Fibroblast of villous mesenchyme (primary cell): ENCODE data around the gene TMEM151B. TPM values are rescaled to one million over a fixed set of nuclear protein-coding genes. Genes with fewer than 3 reads are reported as not detected.

ENCODE experiments used
- DNase-seq: peaks from one replicate; pipeline ENCODE4 v3.0.0-alpha.2; 2010; ENCODE audit warnings: low read depth
- H3K4me3 ChIP-seq: 2 replicates; pipeline ENCODE4 v1.5.1; 2011; ENCODE audit warnings: low read depth, mild to moderate bottlenecking, low read length
- total RNA-seq: library from RNA; depleted of rRNA; stranded (reverse); fragments of >200 nt; gene quantifications from 2 replicates; pipeline ENCODE4 v1.2.3, GENCODE V29; 2012
- TF ChIP-seq, protein P1 (sequence below): IDR thresholded peaks from 2 replicates; pipeline ENCODE4 v1.5.1; 2012; ENCODE audit warnings: low read depth, mild to moderate bottlenecking, low read length; ENCODE audit not compliant: insufficient read depth

TMEM151B gene
- total RNA-seq, 1 donor, result not detected

DNA sequence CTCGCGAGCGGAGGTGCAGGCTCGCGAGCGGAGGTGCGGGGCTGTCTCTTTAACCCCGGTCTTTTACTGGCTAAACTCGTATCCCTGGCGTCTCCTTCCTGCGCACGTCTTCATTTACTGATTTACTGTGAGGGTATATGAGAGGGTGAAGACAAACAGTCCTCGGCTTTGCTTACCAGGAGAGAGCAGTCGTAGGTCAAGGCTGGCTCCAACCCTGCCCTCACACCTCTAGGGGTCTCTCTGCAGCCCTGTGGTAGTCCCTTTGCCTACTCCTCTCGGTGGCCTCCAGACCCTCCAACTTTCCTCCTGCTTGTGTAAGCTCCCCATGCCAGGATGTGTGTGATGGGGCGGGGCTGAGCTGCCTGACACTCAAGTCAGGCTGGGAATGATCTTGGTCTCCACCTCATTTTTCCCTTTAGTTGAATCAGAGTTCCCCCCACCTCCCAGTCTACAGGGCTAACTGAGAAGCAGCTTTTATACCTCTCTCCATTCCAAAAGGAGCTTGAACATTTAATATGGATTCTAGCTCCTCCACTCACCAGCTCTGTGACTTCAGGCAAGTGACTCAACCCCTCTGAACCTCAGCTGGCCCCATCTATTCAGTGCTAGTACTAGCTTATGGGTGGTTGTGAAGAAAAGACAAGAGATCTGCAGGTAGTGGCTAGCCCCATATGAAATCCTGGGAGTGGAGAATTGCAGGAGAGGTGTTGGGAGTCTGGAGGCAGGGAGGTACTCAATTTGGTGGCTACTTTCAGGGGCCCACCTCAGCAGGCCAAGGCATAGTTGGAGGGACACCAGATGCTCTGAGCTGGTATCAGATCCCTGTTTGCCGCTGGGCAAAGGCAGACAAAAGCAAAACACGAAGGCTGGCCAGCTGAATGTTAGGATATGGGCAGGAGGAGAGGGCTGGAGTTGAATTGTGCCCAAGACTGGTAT lies 46.0 kb upstream of the TMEM151B start:
- H3K4me3 ChIP-seq, result peak overlapping the region; percentile 61
- TF ChIP-seq, protein P1, sequence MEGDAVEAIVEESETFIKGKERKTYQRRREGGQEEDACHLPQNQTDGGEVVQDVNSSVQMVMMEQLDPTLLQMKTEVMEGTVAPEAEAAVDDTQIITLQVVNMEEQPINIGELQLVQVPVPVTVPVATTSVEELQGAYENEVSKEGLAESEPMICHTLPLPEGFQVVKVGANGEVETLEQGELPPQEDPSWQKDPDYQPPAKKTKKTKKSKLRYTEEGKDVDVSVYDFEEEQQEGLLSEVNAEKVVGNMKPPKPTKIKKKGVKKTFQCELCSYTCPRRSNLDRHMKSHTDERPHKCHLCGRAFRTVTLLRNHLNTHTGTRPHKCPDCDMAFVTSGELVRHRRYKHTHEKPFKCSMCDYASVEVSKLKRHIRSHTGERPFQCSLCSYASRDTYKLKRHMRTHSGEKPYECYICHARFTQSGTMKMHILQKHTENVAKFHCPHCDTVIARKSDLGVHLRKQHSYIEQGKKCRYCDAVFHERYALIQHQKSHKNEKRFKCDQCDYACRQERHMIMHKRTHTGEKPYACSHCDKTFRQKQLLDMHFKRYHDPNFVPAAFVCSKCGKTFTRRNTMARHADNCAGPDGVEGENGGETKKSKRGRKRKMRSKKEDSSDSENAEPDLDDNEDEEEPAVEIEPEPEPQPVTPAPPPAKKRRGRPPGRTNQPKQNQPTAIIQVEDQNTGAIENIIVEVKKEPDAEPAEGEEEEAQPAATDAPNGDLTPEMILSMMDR, result no peak
- no peak for DNase-seq

DNA sequence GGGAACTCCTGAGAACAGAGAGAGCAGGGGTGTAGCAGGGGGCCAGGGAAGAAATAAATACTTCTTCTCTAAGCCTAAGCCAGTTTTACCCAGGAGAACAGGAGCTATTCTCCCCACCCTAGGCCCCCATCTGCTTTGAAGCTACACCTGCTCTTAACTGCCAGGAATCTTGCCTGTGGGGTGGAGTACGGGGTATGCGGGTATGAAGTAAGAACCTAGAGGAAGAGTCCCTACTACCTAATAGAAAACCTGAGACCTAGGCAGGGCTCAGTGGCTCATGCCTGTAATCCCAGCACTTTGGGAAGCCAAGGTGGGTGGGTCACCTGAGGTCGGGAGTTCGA lies 45.3 kb upstream of the TMEM151B start:
- H3K4me3 ChIP-seq, result no peak overlapping the region
- DNase-seq, result no peak
- TF ChIP-seq, protein P1, result no peak

DNA sequence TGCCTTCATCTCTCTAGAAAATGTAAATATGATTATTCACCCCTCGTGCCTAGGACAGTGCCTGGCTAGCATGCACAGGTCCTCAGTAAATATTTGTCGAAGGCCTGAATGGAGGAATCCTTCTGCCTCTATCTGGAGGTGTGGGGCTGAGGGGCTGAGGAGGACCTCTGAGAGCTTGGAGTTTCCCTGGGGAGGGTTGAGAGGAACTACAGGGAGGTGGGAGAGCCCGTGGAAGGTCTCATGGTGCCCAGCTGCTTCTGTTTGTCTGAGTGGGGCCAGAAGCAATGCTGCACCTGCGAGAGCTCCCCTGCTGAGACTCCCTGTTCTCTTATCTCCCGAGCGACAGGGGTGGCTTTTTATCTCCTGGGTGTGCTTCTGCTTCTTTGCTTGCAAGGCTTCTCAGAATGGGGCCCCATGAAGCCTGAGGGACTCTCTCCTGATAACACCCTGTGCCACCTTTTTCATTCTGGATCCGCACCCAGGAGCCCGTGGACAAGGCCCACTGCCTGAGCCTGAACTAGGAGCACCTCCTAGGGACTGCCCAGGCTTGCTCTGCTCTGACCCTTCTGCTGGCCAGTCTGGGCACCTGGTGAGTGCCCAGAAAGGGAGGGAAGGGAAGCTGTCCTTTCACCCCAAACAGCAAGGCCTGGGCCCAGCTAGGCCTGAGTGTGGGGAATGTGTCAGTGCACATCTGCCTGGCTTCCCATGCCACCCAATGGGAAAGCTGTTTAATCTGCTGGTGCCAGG lies 44.5 kb upstream of the TMEM151B start:
- H3K4me3 ChIP-seq, result no peak overlapping the region
- no peak for DNase-seq
- TF ChIP-seq, protein P1, result no peak

DNA sequence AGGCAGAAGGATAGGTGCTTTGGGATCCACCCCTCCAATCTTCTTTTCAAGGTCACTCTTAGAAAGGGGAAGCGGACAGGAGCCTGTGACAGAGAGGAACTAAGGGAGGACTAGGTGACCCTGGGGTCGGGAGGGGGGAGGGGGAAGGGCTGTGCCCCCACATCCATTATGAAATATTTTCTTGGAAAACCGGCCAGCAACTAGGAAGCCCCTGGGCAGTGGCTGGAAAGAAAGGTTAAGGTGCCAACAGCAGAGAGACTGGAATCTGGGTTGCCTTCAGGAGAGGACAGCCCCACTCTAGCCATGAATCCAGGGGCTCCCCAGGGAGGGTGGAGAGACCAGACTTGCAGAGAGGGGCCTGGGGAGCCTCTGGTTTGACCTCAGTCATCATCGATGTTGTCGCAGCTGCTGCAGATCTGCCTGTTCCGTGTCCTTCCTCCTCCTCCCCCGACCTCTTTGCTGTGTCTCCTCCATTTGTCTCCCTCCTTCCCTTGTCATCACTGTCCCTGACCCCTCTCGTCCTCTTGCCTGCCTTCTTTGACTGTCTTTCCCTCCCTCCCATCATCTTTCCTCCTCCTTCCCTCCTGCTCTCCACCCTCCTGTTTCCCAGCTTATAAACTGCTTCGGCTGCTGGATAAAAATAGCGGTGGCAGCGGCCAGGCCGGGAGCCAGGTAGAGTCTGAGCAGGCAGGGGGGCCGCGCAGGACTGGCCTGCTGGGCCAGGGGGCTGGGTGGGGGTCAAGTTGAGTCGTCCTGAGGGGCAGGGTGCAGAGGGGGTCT lies 43.7 kb upstream of the TMEM151B start:
- TF ChIP-seq, protein P1, result no peak
- H3K4me3 ChIP-seq, result no peak overlapping the region
- DNase-seq, result no peak

DNA sequence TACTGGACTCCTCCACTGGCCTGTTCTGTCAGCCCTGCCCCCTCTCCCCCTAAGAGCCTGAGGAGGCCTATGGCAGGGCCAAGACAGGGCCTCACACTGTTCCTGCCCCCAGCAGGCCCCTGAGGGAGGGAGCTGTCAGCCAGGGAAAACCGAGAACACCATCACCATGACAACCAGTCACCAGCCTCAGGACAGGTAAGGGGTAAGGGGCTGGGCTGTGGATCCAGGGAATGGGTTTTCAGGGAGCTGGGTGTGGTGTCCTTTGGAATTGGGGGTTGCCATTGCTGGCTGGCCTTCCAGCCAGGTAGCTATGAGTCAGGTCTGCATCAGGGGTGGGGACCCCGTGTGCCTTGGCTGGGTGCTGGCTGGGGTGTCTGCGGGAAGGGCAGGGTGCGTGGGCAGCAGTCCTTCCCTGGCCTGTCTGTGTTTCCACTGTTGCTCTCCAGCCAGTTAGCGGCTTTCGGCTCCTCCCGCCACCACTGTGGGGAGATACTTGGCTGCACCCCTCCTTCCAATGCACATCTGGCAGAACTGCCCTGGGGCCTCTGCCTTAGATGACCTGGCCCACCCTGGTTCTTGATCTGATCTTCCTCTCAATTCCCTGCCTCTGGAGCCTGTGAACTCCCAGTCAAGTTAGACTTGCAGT lies 43.0 kb upstream of the TMEM151B start:
- TF ChIP-seq, protein P1, result no peak
- no peak for DNase-seq
- H3K4me3 ChIP-seq, result no peak overlapping the region

DNA sequence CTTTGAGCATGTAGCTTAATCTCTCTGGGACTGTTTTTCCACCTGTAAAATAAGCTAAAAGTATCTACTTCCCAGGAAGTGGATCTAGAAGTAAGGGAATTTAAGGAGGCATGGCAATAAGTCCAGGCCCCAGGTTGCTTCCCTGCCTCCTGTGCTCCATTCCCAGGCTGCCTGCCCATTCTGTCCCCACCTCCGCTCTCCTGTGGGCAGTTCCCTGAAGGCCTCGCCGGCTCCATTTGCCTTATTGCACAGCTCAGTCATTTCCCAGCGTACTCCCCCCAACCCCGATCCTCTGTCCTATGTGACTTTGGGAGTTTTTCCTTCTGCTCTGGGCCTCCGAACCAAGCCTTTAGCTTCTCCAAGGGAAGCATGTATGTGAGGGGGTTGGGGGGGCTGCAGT lies 42.2 kb upstream of the TMEM151B start:
- DNase-seq, result no peak
- H3K4me3 ChIP-seq, result no peak overlapping the region
- TF ChIP-seq, protein P1, result no peak
